OCI-M2 (cell line): Measurements from ENCODE around the gene CRMP1.

Source experiments
- DNase-seq: peaks from one replicate; lab custom pipeline; 2025; ENCODE audit not compliant: unreplicated experiment; lab: John Stamatoyannopoulos, UW

Gene CRMP1

DNA sequence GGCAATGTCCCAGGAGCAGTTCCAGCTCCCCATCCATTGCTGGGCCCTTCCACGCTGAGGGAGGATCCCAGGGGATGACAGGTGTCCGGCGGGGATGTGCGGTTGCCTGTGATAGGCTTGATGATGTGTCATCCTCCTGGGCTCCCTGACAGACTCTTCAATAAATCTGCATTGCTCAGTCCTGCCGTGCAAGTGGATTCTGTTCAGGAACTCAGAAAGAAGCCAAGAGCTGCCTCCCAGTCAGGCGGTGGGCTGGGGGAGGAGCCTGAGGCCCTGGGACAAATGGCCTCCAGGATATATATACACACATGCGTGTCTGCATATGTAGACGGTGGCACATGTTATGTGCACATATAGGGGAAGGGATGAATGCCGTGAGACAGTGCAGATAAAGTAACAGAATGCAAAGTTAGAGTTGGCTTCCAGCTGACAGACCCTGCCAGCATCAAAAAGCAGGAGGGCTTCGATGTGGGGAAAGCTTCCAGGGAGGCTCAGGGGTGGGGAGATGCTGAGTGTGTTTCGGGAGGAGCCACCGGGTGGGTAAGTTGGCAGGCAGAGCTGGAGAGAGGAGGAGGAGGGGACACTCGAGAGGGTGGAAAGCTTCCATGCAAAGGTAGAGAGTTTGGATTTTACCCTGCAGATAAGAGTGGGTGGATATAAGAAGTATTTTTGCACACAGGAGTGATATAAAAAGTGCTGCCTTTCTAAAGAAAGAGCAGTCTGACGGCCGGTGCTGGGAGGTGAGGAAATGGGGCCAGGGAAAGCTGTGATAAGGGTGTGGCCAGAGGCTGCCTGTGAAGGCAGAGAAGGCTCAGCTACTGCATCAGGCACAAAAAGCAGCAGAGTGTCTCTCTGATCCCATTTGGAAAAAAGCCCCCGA is 28.5 kb upstream of the CRMP1 start:
- no peak for DNase-seq

DNA sequence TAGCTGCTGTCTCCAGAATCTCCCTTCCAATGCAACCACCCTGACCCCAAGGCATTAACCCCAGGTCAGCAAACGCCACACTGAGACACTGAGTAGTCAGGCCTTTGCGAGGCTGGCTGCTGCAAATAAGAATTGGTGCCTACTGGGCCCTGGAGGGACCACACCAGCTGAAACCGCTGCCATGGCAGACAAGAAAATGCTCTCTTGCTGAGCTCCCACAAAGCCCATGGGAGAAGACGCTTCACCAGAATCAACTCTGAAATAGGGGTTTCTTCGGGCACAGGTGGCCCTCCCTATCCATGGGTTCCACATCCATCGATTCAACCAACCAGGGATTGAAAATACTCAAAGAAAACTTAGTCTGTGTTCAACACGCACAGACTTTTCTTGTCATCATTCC is 26.7 kb upstream of the CRMP1 start:
- no peak for DNase-seq

DNA sequence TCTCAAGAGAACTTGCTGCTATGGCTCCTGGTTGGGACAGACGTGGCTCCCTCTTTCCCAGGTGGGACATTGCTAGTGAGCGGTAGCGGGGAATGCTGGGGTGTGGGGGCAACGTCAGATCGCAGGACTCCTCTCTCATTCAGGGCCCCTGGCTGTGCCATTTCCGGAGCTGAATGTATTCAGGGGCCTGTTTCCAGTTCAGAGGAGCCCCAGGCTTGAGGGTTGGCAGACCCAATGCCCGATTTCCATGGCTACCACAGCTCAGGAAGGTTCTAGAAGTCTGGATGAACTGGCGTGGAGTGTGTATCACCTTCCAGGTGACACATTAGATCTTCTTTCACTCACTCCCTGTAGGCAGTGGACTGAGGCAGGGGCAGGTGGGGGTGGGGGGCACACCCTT is 26.2 kb upstream of the CRMP1 start:
- no peak for DNase-seq

DNA sequence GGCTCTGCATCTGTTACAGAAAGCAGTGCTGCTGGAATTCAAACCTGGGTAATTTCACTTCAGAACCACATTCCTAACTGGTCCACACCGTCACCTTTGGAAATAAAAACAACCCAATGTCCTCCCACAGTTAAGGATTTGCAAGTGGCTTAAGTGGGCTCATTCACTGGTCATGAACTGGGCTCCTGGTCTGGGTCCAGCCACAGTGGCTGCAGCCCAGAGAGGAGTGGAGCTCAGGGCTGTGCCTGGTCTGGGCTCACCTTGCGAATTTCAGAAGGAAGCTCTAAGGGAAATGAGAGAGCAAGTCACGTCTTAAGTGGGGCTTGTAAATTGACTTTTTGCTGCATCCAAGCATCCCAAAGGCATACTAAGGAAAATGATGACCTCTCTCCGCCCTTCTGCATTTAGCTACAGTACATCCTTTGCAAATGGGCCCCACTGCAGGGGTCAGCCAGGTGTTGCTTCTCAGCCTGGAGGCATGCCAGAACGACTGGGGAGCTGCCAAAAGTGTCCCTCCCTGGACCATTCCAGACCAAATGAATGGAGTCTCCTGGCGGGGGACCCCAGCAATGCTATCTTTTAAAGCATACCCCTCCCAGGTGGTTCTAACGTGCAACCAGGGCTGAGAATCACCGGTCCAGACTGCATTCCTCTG is 25.6 kb upstream of the CRMP1 start:
- DNase-seq, result no peak

DNA sequence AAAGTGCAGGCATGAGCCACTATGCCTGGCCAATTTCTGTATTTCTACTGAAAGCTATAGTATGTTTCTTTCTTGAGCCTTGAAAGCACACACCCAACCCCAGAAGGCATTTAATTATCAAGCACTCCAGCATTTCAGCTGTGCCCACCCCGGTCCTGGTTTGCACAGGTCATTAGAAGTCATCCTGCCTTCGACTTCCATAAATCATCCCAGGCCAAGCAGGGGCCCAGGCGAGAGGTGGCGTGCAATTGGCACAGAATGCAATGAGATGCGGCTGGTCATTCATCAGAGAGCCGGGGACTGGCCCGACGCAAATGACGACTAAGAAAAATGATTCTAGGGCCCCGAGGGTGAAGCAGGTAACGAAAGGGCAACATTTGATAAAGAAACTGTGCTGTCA is 24.8 kb upstream of the CRMP1 start:
- DNase-seq, result no peak

DNA sequence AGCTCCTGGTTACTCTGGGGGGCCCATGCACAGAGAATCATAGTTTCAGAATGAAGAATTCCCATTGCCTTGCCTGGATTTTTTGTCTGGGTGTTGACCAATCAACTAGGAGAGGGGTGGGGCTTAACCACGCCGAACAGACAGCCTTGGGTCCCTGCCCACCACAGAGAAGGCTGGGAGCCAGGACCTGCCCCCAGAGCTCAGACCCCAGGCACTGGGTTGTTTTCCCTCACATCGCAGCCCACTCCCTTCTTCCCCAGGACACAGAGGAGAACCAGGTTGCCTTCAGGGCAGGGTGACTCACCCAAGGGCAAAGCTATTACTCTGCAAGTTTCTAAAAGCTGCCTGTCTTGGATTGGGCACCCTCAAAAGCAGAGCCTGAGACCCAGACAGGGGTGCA is 23.3 kb upstream of the CRMP1 start:
- DNase-seq, result no peak

DNA sequence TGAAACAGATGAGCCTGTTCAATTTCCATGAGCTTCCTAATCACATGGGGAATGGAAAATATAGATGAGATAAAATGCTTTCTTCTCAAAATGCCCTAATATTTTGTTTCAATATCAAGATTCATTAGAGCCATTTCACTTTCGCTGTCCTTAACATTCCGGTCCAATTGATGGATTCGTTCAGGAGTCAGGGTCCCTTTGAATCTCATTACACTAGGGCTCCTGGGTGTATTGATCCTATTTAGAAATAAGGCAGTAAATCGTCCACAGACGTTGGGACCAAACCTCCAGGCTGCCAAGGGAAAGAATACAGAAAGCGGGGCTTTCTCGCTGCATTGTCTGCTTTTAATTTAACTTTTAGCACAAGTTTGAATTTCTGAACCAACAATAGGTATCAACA is 20.6 kb upstream of the CRMP1 start:
- no peak for DNase-seq

DNA sequence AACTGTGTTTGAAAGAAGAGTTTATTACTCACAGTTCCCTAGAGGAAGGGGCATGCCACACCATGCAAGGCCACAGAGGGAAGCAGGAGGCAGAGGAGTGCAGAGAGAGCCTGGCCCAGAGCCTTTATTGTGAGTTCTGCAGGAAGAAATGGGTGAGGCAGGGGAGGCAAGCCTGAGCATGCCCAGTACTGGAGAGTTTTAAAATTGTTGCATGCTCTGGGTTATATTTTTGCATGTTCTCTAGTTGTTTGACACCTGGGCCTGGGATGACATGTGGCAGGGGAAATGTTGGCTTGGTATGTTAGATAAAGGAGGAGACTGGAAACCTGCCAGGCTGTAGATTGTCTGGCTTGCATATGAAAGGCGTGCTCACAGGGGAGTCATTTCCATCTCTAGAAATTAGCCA is 19.7 kb upstream of the CRMP1 start:
- DNase-seq, result no peak

DNA sequence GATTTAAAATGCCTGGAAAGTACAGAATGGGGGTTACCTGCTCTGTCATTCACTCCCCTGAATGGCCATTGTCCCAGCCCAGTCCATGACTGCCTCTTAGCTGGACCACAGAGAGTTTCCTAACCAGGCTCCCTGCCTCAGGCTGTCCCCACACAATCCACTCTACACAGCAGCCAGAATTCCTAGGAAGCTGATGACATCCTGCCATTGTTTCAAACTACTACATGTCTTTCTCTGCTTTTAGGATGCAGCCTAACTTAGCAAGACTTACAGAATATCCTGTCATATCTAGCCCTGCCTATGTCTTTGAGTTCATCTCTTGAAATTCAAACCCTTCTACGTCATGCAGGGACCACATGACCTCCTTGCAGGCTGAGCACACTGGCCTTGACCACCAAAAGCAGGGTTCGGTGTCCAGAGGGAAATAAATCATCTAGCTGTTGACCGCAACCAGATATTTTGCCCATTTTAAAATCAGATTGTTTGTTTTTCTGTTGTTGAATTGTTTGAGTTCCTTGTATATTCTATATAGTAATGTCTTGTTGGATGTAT is 16.1 kb upstream of the CRMP1 start:
- DNase-seq, result no peak

DNA sequence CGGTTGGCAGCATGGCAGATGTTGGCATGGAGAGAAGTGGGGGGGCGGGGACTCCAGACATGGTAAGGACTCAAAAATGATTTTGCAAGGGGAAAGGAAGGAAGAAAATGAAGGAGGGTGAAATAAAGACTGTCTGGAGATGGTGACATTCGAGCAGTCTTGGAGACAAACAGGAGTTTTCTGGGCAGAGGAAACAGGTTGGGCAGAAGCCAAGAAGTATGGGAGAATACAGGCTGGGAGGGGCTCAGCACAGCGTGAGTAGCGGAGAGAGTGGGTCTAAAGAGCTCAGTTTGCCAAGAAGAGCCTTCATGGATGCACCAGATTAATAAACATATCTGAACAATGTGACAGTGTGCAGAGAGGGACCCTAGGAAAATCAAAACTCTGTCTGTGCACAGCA is 13.3 kb upstream of the CRMP1 start:
- DNase-seq, result no peak

DNA sequence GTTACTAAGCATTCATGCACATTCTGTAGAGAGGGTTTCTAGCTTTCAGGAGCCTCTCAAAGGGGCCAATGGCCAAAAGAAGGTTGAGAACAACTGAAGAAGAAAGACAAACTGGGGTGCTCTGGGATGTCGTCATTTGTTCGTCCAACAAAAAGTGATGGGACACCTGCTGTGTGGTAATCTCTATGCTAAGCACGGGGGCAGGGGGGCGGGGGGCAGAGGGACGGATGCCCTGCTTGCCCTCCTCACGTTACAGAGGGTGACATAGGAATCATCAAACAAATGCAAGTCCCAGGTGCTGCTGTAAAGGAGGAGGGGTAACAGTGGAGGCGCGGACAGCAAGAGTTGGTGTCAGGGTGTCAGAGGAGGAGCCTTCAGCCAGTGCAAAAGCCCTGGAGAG is 12.8 kb upstream of the CRMP1 start:
- no peak for DNase-seq

DNA sequence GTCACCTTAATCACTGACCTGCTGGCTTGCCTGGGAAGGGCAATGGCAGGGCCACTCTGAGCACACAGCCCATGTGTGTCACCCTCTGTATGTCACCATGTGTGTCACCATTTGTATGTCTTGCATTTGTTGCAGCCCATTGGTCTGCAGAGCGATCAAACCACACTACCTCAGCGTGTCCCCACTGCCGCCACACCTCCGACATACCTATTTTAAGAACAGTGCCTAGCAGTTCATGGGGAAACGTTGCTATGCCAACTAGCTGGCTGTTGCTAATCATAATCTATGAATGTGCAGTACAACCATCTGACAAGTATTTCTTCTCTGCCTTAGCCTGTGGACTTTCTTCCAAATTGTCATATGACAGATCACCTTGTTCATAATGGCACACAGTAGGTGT is 8.0 kb upstream of the CRMP1 start:
- no peak for DNase-seq

DNA sequence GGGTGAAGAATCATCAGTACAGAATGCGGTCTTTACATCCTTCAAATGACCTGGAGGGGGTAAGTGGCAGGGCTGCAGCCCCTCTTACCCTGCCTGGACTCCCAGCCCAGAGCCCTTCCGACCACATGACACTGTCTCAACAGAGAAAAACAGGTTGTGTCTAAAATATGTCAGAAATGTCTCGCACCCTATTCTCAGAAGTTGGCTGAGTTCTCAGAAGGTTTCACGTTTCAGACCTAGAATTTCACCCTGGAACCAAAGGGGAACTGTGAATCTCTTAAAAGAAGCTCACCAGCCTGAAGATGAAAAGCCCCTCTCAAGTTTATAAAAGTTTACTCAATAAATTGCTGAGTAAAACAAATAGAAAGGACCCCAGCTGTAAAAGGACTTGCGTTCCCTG is 7.0 kb upstream of the CRMP1 start:
- DNase-seq, result no peak

DNA sequence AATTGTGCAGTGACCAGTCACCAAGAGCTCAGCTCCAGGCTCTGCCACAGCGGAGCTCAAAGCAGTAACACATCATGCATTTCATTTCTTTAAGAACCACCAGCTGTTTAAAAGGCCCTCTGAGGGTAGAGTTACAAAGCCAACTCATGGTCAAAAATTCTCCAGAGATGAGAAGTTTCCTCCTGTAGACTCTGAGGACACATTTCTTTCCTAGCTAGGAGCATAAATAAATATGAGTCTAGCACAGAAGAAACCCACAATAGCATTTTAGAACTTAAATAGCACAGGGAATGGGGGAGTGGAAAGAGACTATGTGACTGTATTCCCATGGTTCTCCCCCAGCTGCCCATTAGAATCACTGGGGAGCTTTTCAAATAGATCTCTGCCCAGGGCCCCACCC is 6.5 kb upstream of the CRMP1 start:
- DNase-seq, result no peak

DNA sequence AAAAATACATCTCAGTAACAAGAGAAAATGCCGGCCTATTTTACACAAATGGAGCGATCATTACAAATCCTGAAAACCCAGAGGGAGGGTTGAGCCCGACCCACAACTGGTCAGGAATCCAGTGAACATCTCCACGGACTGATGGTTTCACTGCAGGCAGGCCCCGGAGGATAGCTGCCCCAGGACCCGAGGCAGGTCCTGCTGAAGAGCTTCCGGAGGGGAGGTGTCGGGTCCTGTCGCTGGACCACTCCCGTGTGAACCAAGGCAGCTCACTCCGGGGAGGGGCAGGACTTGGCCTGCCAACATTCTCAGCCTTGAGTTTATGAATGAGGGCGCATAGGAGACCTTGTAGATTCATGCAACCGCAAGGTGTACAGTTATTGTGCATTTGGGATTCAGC is 4.8 kb upstream of the CRMP1 start:
- DNase-seq, result no peak

DNA sequence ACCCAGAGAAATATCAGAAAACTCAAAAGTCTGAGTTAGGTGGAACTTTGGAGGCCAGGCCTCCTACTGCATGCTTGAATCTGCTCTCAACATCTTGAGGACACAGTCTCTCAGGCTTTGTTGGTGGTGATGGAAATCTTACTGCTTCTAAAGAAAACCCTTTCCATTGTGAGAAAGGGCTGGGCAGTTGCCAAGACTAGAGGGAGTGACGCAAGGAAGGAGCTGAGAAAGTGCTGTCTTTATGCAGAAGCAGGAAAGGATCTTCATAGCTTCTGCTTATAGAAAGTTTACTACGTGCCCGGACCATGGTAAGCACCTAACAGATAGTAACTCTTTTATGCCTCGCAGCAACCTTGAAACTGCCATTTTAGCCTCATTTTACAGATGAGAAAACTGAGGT is 2.4 kb upstream of the CRMP1 start:
- DNase-seq, result no peak

DNA sequence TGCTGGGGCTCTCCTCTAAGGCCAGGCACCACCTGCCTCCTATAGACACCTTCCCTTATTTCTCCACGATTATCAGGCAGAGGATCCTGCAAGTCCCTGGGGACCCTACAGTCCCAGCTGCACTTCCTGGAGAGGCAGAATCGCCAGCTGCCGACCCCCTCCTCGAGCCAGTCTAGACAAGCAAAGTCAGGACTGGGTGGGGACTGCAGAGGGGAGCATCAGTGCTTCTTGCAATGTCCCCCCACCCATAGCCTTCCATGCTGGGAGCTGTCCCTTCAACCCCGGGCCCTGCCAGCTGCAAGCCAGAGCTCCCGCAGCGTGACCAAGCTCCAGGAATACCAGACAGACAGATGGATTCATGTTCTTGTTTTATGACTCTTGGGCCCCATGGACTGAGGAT is 1.4 kb upstream of the CRMP1 start:
- DNase-seq, result no peak

DNA sequence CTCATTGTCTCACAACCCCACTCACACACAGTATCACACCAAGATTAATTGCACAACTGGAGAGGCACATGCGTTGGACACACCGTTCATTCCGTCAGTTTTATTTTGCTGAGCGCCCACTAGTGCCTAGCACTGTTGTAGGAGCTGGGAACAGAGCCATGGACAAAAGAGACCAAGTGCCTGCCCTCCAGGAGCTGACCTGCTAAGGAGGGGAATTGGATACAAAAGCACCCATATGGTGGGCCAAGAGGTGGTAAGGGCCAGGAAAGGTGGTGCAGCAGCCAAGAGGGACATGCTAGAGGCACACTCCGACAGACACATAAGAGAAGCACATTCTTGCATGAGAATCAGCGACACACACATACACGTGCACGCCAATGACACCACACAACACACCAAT is 705 bp upstream of the CRMP1 start:
- no peak for DNase-seq

DNA sequence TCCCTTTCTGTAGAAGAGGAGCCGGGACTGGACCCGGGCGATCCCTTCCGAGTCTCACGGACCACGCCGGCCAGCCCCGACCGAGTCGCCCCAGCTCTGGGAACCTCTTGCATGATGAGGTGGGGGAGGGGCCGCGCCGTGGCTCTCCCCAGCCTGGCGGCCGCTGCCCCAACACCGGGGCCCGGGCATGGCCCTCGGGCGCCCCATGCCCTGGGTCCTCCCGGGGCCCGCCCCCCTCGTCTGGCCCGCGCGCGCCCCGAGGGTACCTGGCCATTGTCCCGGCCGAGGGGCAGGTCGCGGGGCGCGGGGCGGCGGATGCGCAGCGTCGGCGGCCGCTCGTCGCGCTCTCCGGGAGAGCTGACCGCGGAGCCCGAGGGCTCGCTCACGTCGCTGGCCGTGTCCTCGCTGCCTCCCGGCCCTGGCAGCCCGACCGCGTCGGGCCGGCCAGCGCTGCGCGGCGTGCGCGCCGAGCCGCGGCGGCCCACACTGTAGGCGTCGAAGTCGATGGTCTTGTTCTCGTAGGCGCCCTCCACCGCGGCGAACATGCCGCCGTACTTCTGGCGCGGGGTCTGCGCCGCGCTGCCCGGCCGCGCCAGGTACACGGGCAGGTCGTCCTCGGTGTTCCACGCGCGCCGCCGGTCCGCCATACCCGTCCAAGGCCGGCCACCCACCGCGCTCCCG is 423 bp downstream of the CRMP1 start:
- no peak for DNase-seq

DNA sequence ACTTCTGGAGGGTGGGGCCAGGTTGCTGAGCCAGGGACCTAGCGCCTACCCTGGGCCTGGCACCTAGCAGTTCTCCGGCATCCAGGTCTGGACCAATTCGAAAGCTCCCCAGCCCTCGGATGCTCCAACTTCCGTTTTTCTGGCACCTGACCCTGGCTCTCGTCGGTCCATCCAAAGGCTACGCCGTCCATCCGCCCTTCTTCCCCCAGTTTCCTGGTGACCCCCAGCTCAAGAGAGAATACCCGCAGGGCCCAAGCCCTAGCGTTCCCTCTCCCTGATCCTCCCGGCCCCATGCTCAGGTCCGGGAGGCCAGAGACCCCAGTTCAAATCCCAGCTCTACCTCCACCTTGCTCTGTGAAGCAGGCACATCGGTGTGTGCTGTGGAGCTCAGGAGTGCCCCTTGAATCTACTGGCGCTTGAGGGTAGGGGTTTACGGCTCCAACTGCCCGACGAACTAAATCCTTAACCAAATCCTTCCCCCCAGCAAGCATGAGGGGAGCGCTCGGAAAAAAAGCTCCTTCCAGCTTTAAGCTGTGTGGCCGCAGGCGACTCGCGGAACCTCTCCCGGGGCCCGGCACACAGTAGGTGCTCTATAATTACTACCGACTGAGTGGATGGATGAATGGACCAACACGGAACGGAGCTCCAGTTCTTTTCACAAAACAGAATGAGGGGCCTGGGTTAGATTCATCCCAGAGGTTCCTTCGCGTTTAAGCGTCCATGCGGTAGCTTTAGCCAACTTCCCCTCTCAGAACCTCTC is 1.1 kb downstream of the CRMP1 start:
- no peak for DNase-seq

DNA sequence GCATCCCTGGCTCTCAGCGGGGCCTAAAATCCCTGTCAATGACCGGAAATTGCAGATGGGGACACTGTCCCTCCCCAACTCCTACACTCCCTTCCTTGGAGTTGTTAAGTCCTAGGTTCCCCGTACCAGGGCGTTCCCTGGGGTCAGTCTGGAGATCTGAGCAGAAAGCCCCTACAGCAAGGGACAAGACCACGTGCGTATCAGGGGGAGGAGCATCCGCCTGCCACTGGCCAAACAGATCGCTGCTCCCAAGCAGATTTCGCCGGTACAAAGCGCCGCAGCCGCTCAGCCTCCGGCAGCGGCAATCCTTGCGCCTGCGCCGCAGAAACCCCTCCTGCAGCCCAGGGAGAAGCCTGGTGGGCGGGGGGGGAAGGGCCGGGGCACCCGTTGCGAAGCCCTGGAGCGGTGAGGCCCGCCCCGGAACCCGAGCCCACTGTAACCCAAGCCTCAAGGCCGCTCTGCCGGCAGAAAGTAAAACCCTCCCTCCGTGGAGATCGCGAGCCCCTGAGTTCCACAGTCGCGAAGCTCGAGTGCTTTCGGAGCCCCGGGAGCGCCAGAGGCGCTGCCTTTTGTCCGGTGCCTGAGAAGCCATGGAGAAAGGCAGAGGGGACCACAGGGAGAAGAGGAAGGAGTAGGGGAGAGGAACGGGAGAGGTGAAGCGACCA is 2.7 kb downstream of the CRMP1 start:
- no peak for DNase-seq
